RWPE2 (cell line): ENCODE results near the gene PNKP.
A peak's percentile ranks its signal among the peaks of the same experiment; 100 is the strongest.

ENCODE experiments used
- ATAC-seq: fragments of 200-7000 bp; cut with Tn5 transposase; 3 replicates; pipeline ENCODE4 v1.9.1; 2021; ENCODE audit warnings: low read depth
- DNase-seq: peaks from one replicate; pipeline ENCODE4 v3.0.0-alpha.2; 2020; ENCODE audit warnings: low spot score
- H3K27ac ChIP-seq: fragments of 450-650 bp; 2 replicates; pipeline ENCODE4 v1.5.1; 2017; ENCODE audit warnings: mild to moderate bottlenecking; ENCODE audit not compliant: poor library complexity, severe bottlenecking
- H3K27me3 ChIP-seq: fragments of 250-450 bp; sonication (Bioruptor Pico); 2 replicates; pipeline ENCODE4 v1.5.1; 2021; ENCODE audit warnings: mild to moderate bottlenecking, moderate library complexity; ENCODE audit not compliant: insufficient read depth, poor library complexity, severe bottlenecking
- H3K36me3 ChIP-seq: fragments of 250-450 bp; sonication (Bioruptor Pico); 2 replicates; pipeline ENCODE4 v1.5.1; 2020; ENCODE audit warnings: low read depth, mild to moderate bottlenecking, moderate library complexity
- H3K4me1 ChIP-seq: fragments of 250-450 bp; sonication (Bioruptor Pico); 2 replicates; pipeline ENCODE4 v1.5.1; 2021; ENCODE audit warnings: mild to moderate bottlenecking, moderate library complexity; ENCODE audit not compliant: insufficient read depth, poor library complexity, severe bottlenecking
- H3K4me3 ChIP-seq: fragments of 250-450 bp; sonication (Bioruptor Pico); 2 replicates; pipeline ENCODE4 v1.5.1; 2021; ENCODE audit warnings: mild to moderate bottlenecking, moderate library complexity; ENCODE audit not compliant: severe bottlenecking
- H3K9me3 ChIP-seq: fragments of 250-450 bp; sonication (Bioruptor Pico); 2 replicates; pipeline ENCODE4 v1.5.1; 2021; ENCODE audit warnings: mild to moderate bottlenecking, moderate library complexity; ENCODE audit not compliant: severe bottlenecking
- TF ChIP-seq, protein P1 (sequence below): fragments of 450-650 bp; IDR thresholded peaks from one replicate; pipeline ENCODE4 v1.5.1; 2017; ENCODE audit warnings: mild to moderate bottlenecking, moderate library complexity; ENCODE audit not compliant: poor library complexity, severe bottlenecking

The PNKP gene

DNA sequence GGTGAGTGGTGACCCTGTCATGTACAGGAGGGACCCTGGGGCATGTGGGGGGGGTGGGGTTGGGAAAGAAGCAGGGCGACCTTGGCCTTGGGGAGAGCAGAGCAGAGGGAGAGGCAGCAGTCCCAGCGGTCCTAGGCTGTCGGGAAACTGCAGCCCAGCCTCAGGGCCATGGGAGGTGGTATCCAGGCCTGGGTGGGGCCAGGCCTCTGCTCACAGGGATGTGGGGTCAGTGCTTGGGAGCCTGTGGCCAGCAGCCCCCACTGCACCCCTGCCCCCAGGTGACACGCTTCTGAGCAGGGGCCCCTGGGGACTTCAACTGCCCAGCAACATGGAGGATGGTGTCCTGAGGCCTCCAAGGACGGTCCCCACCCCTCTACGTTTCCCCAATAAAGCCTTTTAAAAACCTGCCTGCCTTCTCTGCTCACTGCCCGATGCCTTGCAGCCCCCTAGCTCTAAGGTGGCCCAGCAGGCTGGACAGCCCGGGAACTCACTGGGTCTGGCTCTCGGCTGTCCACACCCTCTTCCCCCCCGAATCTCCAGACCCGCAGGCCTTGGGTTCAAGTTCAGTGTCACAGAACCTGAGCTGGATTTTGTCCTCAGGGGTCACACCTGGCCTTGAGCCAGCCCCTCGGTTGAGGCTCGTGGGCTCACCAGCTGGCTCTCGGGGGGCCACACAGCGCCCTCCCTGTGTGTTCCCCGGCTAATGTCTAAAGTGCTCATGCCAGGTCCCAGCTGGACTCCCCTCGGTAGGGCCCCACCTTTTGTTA, 6.9 kb downstream of the PNKP start:
- no peaks in the 10 kb centered on the region for H3K27me3 ChIP-seq
- no peaks in the 10 kb centered on the region for H3K9me3 ChIP-seq
- no peak for ATAC-seq
- no peak overlapping the region for H3K27ac ChIP-seq
- peaks cover 77% of the 10 kb centered on the region for H3K36me3 ChIP-seq
- TF ChIP-seq, protein P1, sequence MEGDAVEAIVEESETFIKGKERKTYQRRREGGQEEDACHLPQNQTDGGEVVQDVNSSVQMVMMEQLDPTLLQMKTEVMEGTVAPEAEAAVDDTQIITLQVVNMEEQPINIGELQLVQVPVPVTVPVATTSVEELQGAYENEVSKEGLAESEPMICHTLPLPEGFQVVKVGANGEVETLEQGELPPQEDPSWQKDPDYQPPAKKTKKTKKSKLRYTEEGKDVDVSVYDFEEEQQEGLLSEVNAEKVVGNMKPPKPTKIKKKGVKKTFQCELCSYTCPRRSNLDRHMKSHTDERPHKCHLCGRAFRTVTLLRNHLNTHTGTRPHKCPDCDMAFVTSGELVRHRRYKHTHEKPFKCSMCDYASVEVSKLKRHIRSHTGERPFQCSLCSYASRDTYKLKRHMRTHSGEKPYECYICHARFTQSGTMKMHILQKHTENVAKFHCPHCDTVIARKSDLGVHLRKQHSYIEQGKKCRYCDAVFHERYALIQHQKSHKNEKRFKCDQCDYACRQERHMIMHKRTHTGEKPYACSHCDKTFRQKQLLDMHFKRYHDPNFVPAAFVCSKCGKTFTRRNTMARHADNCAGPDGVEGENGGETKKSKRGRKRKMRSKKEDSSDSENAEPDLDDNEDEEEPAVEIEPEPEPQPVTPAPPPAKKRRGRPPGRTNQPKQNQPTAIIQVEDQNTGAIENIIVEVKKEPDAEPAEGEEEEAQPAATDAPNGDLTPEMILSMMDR = no peak
- H3K4me1 ChIP-seq = peaks cover under 1% of the 10 kb centered on the region
- no peak for DNase-seq
- H3K4me3 ChIP-seq = no peak overlapping the region

DNA sequence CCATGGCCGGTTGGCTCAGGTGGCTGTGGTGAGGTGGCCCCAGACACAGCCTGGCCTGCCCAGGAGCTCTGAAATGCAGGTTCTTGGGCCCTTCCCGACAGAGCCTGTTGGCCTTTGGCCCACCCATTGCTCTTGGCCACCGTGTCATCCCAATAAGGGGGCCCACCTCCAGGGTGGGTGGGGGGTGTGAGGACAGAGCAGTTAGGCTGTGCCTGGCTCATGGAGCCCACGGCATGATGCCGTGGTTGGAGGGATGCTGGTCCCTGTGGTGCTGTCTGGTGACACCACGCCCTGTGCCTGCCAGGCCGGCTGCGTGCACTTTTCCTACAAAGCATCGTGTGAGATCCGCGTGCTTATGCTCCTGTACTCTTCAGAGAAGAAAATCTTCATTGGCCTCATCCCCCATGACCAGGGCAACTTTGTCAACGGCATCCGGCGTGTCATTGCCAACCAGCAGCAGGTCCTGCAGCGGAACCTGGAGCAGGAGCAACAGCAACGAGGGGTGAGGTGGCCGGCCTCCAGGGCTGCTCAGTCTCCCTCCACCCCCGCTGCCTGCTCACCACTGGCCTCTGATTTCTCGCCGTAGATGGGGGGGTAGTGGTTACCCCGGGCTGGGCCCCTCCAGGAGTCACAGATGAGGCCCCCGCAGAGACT, 7.6 kb downstream of the PNKP start:
- H3K4me3 ChIP-seq = no peak overlapping the region
- H3K4me1 ChIP-seq = no peaks in the 10 kb centered on the region
- H3K36me3 ChIP-seq = peaks cover 78% of the 10 kb centered on the region
- no peaks in the 10 kb centered on the region for H3K9me3 ChIP-seq
- TF ChIP-seq, protein P1 = no peak
- no peaks in the 10 kb centered on the region for H3K27me3 ChIP-seq
- DNase-seq (no peak), ATAC-seq (no peak)
- peak overlapping the region; percentile 33 for H3K27ac ChIP-seq

DNA sequence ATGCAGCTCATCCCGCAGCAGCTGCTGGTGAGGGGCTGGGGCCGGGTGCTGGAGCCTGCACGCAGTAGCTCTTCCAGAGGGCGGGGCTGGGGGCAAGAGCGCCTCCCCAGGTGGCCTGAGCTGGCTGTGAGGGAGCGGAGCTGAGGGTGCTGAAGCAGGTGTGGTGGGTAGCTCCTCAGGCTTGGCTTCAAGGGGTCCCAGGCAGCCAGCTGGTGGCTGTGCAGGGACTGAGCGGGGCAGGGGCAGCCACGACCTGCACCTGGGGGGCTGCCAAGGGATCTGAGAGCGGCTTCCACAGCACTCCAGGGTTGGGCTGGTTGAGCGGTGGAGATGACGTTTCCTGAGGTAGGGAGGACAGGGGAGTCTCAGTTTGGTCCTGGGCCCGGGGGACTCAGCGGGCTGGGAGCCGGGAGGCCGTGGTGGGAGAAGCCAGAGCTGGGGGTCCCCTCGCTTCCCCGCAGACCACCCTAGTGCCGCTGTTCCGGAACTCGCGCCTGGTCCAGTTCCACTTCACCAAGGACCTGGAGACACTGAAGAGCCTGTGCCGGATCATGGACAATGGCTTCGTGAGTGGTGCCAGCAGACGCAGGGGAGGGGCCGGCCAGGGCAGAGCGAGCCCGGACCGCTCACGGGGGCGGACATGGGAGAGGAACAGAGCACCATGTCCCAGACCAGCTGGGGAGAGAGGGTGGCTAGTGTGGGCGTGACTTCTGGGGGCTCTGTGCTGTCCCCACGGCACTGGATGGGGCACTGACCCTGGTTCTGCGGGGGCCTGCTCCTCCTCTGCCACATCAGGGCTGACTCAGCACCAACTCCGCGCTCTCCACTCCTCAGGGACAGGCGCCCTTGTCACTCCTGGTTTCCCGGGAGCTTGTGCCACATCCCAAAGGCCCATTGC, 9.0 kb downstream of the PNKP start:
- Histone ChIP-seq H3K4me3 (no peak overlapping the region), H3K27ac (peak overlapping the region; percentile 33), H3K4me1 (no peaks in the 10 kb centered on the region), H3K27me3 (no peaks in the 10 kb centered on the region), H3K36me3 (peaks cover 69% of the 10 kb centered on the region), H3K9me3 (no peaks in the 10 kb centered on the region)
- TF ChIP-seq, protein P1 = no peak
- no peak for DNase-seq
- no peak for ATAC-seq

DNA sequence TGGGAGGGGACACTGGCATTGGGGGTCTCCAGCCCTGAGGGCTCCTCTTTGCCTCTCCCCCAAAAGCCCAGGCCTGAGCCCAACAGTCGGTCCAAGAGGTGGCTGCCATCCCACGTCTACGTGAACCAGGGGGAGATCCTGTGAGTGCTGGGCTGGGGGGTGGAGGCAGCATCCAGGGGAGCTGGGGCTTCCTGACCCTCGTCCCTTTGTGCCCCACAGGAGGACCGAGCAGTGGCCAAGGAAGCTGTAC, 9.6 kb downstream of the PNKP start:
- DNase-seq (no peak), ATAC-seq (no peak)
- peaks cover 2% of the 10 kb centered on the region for H3K4me1 ChIP-seq
- no peaks in the 10 kb centered on the region for H3K27me3 ChIP-seq
- no peak overlapping the region for H3K27ac ChIP-seq
- H3K36me3 ChIP-seq = peaks cover 64% of the 10 kb centered on the region
- TF ChIP-seq, protein P1 = no peak
- H3K4me3 ChIP-seq = no peak overlapping the region
- H3K9me3 ChIP-seq = no peaks in the 10 kb centered on the region
